ENCODE measurements around the gene LDAF1.

LDAF1 gene

DNA sequence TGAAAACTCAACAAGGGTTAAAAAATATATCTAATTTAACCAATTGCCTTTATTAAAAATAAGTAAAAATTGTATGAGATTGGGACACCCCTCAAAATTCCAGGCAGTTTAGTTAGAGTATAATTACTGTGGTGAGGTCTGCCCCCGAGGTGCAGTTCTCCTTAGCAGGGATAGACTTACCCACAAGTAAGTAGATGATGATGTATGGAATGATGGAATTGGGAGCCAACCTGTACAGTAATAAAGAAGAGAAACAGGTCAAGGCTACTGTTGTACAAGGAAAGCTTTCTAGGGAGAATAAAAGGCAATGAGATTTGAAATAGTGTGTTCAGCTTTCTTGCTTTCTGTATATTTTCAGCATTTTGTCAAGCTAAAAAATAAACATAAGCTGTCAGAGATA lies 1.8 kb downstream of the LDAF1 start:
- CTCF ChIA-PET = interaction anchor here (0.9 kb wide), 1 partner anchor 9 kb away, joined by 3 read pairs; no protein-coding TSS in a partner anchor
- Histone ChIP-seq H3K27me3 (replicated peaks in 2 of 5; ENCODE audit: control insufficient read depth in 4 of 5, insufficient read depth in 5 of 5, low read length in 4 of 5) (no peaks in the 10 kb centered on the region), H3K9me3 (ENCODE audit: control extremely low read depth in 1 of 5, control insufficient read depth in 4 of 5, insufficient read depth in 2 of 5, low read depth in 1 of 5, low read length in 4 of 5) (no peaks in the 10 kb centered on the region), H3K36me3 (ENCODE audit: control insufficient read depth in 4 of 4, insufficient read depth in 4 of 4, low read length in 3 of 4) (peaks cover 4 to 33% (median 24%) of the 10 kb centered on the region in 4 experiments), H3K4me3 (ENCODE audit: control insufficient read depth in 1 of 7, extremely low read depth in 1 of 7, insufficient read depth in 4 of 7, low read depth in 2 of 7, low read length in 6 of 7) (no peak overlapping the region), H3K4me1 (ENCODE audit: control extremely low read depth in 1 of 4, control insufficient read depth in 4 of 4, insufficient read depth in 4 of 4, low read length in 3 of 4) (peaks cover 4 to 21% (median 18%) of the 10 kb centered on the region in 4 experiments), H3K27ac (ENCODE audit: insufficient read depth in 1 of 2, low read depth in 1 of 2, low read length in 2 of 2, poor library complexity in 1 of 2, severe bottlenecking in 2 of 2) (no peak overlapping the region)
- POLR2A ChIA-PET = no interaction called here
- no peak for DNase-seq
- 58% methylated on average over 1 of the region's 1 CpG for WGBS (ENCODE audit: insufficient coverage)

DNA sequence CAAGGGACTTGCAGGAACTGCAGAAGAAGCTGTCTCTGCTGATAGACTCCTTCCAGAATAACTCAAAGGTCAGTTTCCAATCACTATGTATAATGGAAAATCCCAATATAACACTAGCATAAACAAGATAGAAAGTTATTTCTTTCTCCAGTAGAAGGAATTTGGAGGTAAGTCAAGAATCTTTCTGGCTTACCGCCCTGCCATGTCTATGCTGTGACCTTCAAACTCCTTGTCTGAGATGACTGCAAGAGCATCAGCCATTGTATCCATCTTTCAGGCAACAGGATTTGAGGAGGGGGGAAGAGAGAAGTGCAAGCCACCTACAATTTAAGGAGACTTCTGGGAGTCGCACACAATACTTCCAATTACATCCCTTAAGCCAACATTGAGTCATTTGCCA lies 2.7 kb downstream of the LDAF1 start:
- 100% methylated on average over 1 of the region's 2 CpGs for WGBS (ENCODE audit: insufficient coverage)
- CTCF ChIA-PET = no interaction called here
- Histone ChIP-seq H3K9me3 (ENCODE audit: control extremely low read depth in 1 of 5, control insufficient read depth in 4 of 5, insufficient read depth in 2 of 5, low read depth in 1 of 5, low read length in 4 of 5) (no peaks in the 10 kb centered on the region), H3K27me3 (replicated peaks in 2 of 5; ENCODE audit: control insufficient read depth in 4 of 5, insufficient read depth in 5 of 5, low read length in 4 of 5) (no peaks in the 10 kb centered on the region), H3K4me3 (ENCODE audit: control insufficient read depth in 1 of 7, extremely low read depth in 1 of 7, insufficient read depth in 4 of 7, low read depth in 2 of 7, low read length in 6 of 7) (no peak overlapping the region), H3K36me3 (ENCODE audit: control insufficient read depth in 4 of 4, insufficient read depth in 4 of 4, low read length in 3 of 4) (peaks cover 6 to 36% (median 25%) of the 10 kb centered on the region in 4 experiments), H3K4me1 (ENCODE audit: control extremely low read depth in 1 of 4, control insufficient read depth in 4 of 4, insufficient read depth in 4 of 4, low read length in 3 of 4) (peaks cover 4 to 21% (median 18%) of the 10 kb centered on the region in 4 experiments), H3K27ac (ENCODE audit: insufficient read depth in 1 of 2, low read depth in 1 of 2, low read length in 2 of 2, poor library complexity in 1 of 2, severe bottlenecking in 2 of 2) (no peak overlapping the region)
- DNase-seq = no peak
- POLR2A ChIA-PET = no interaction called here

DNA sequence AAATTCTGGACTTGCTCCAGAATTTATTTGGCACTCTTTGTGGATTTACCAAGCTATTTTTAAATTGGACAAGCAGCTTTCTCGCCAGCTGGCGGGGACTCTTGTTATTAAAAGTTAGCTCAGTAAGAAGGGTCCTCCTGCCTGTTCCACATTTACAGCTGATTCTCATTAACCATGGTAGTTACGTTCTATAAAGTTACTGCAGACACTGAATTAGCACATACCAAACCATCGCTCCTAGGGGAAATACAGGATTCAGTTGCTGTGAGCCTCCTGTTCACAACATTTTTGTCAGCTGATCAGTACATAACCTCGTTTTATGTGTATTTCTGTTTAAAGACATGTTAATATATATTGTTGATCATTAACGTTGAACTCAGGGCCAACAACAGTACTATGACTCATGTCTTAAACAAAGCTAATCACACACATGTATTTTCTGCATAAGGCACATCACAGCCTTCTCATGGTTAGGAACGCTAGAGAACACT lies 4.2 kb downstream of the LDAF1 start:
- no peak for DNase-seq
- 95% methylated on average over 5 of the region's 7 CpGs for WGBS (ENCODE audit: insufficient coverage)
- H3K27me3 ChIP-seq (replicated peaks in 2 of 5; ENCODE audit: control insufficient read depth in 4 of 5, insufficient read depth in 5 of 5, low read length in 4 of 5) = no peaks in the 10 kb centered on the region
- peaks cover 12 to 47% (median 32%) of the 10 kb centered on the region in 4 experiments for H3K36me3 ChIP-seq (ENCODE audit: control insufficient read depth in 4 of 4, insufficient read depth in 4 of 4, low read length in 3 of 4)
- no peak overlapping the region for H3K4me3 ChIP-seq (ENCODE audit: control insufficient read depth in 1 of 7, extremely low read depth in 1 of 7, insufficient read depth in 4 of 7, low read depth in 2 of 7, low read length in 6 of 7)
- ChIA-PET POLR2A (no interaction called here), CTCF (interaction anchor here (1.3 kb wide), 1 partner anchor 119 kb away, joined by 3 read pairs; no protein-coding TSS in a partner anchor)
- no peak overlapping the region for H3K27ac ChIP-seq (ENCODE audit: insufficient read depth in 1 of 2, low read depth in 1 of 2, low read length in 2 of 2, poor library complexity in 1 of 2, severe bottlenecking in 2 of 2)
- peaks cover 4 to 21% (median 17%) of the 10 kb centered on the region in 4 experiments for H3K4me1 ChIP-seq (ENCODE audit: control extremely low read depth in 1 of 4, control insufficient read depth in 4 of 4, insufficient read depth in 4 of 4, low read length in 3 of 4)
- H3K9me3 ChIP-seq (ENCODE audit: control extremely low read depth in 1 of 5, control insufficient read depth in 4 of 5, insufficient read depth in 2 of 5, low read depth in 1 of 5, low read length in 4 of 5) = no peaks in the 10 kb centered on the region

DNA sequence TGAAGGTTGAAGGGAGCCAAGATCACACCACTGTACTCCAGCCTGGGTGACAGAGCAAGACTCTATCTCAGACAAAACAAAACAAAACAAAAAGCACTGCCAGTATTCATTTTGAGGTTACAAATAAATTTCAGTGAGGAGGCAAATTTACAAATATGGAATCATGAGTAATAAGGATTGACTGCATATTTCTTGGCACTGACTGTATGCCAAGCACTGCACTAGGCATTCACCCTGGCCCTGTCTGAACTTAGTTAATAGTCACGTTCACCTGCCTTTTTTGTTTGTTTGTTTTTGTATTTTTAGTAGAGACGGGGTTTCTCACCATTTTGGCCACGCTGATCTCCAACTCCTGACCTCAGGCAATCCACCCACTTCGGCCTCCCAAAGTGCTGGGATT lies 5.1 kb downstream of the LDAF1 start:
- CTCF ChIA-PET = no interaction called here
- Histone ChIP-seq H3K4me3 (ENCODE audit: control insufficient read depth in 1 of 7, extremely low read depth in 1 of 7, insufficient read depth in 4 of 7, low read depth in 2 of 7, low read length in 6 of 7) (no peak overlapping the region), H3K27ac (ENCODE audit: insufficient read depth in 1 of 2, low read depth in 1 of 2, low read length in 2 of 2, poor library complexity in 1 of 2, severe bottlenecking in 2 of 2) (no peak overlapping the region), H3K36me3 (ENCODE audit: control insufficient read depth in 4 of 4, insufficient read depth in 4 of 4, low read length in 3 of 4) (peaks cover 12 to 47% (median 32%) of the 10 kb centered on the region in 4 experiments), H3K4me1 (ENCODE audit: control extremely low read depth in 1 of 4, control insufficient read depth in 4 of 4, insufficient read depth in 4 of 4, low read length in 3 of 4) (peaks cover 0 to 14% (median 11%) of the 10 kb centered on the region in 4 experiments), H3K27me3 (replicated peaks in 2 of 5; ENCODE audit: control insufficient read depth in 4 of 5, insufficient read depth in 5 of 5, low read length in 4 of 5) (no peaks in the 10 kb centered on the region), H3K9me3 (ENCODE audit: control extremely low read depth in 1 of 5, control insufficient read depth in 4 of 5, insufficient read depth in 2 of 5, low read depth in 1 of 5, low read length in 4 of 5) (no peaks in the 10 kb centered on the region)
- POLR2A ChIA-PET = no interaction called here
- DNase-seq = no peak
- 86% methylated on average over 2 of the region's 4 CpGs for WGBS (ENCODE audit: insufficient coverage)

DNA sequence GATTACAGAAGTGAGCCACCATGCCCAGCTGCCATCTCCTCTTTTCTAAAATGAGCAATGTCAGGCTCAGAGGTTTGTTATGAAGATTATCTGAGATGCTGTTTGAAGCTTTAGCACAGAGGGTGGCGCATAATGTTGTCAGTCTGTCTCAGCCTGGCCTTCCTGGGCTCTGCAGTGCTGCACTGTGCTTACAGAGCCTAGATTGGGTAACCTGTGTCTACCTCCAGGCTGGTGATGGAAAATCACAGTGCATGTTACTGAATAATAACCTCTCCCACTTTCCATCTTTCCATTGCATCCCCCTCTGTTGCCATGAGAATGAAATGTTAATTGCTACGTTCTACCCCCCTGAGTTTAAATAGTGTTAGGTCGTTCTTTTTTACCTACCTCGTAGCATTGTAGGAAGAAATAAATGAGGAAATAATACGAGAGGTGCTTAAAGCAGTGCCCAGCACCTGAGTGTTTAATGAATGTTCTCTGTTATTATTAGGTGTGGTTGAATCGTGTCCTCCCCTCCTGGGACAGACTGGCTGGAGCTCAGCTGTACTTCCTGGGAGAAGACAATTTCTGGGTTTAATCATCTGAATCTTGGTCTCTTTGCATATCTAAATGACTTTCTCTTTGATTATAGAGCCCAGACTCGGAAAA lies 6.2 kb downstream of the LDAF1 start:
- H3K27ac ChIP-seq (ENCODE audit: insufficient read depth in 1 of 2, low read depth in 1 of 2, low read length in 2 of 2, poor library complexity in 1 of 2, severe bottlenecking in 2 of 2) = no peak overlapping the region
- peaks cover 0 to 4% (median 4%) of the 10 kb centered on the region in 4 experiments for H3K4me1 ChIP-seq (ENCODE audit: control extremely low read depth in 1 of 4, control insufficient read depth in 4 of 4, insufficient read depth in 4 of 4, low read length in 3 of 4)
- CTCF ChIA-PET = no interaction called here
- H3K27me3 ChIP-seq (replicated peaks in 2 of 5; ENCODE audit: control insufficient read depth in 4 of 5, insufficient read depth in 5 of 5, low read length in 4 of 5) = no peaks in the 10 kb centered on the region
- H3K4me3 ChIP-seq (ENCODE audit: control insufficient read depth in 1 of 7, extremely low read depth in 1 of 7, insufficient read depth in 4 of 7, low read depth in 2 of 7, low read length in 6 of 7) = no peak overlapping the region
- no peak for DNase-seq
- WGBS (ENCODE audit: insufficient coverage) = 96% methylated on average over 7 of the region's 7 CpGs
- H3K9me3 ChIP-seq (ENCODE audit: control extremely low read depth in 1 of 5, control insufficient read depth in 4 of 5, insufficient read depth in 2 of 5, low read depth in 1 of 5, low read length in 4 of 5) = no peaks in the 10 kb centered on the region
- POLR2A ChIA-PET = no interaction called here
- peaks cover 12 to 49% (median 32%) of the 10 kb centered on the region in 4 experiments for H3K36me3 ChIP-seq (ENCODE audit: control insufficient read depth in 4 of 4, insufficient read depth in 4 of 4, low read length in 3 of 4)

DNA sequence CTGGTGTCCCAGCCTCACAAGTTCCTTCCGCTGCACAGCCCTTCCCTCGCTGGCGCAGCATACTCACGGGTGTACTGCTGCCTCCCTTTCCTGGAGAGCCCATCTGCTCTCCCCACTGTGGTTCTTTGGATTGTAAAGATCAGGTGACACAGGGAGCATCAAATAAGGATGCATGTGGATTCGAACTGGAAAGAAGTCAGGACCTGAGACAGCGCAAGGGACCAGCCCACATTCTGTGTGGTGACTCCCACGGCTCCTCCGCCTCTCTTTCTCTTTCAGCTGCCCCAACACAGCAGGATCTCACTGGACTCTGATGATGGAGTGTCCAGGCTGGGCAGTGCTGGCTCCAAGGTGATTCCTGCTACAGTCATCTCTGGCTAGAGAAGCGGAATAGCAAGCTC lies 8.1 kb downstream of the LDAF1 start:
- Histone ChIP-seq H3K4me3 (ENCODE audit: control insufficient read depth in 1 of 7, extremely low read depth in 1 of 7, insufficient read depth in 4 of 7, low read depth in 2 of 7, low read length in 6 of 7) (no peak overlapping the region), H3K27me3 (replicated peaks in 2 of 5; ENCODE audit: control insufficient read depth in 4 of 5, insufficient read depth in 5 of 5, low read length in 4 of 5) (no peaks in the 10 kb centered on the region), H3K9me3 (ENCODE audit: control extremely low read depth in 1 of 5, control insufficient read depth in 4 of 5, insufficient read depth in 2 of 5, low read depth in 1 of 5, low read length in 4 of 5) (no peaks in the 10 kb centered on the region), H3K4me1 (ENCODE audit: control extremely low read depth in 1 of 4, control insufficient read depth in 4 of 4, insufficient read depth in 4 of 4, low read length in 3 of 4) (no peaks in the 10 kb centered on the region), H3K27ac (ENCODE audit: insufficient read depth in 1 of 2, low read depth in 1 of 2, low read length in 2 of 2, poor library complexity in 1 of 2, severe bottlenecking in 2 of 2) (no peak overlapping the region), H3K36me3 (ENCODE audit: control insufficient read depth in 4 of 4, insufficient read depth in 4 of 4, low read length in 3 of 4) (peaks cover 15 to 58% (median 39%) of the 10 kb centered on the region in 4 experiments)
- WGBS (ENCODE audit: insufficient coverage) = 100% methylated on average over 9 of the region's 9 CpGs
- DNase-seq = no peak
- CTCF ChIA-PET = interaction anchor here (1.4 kb wide), 1 partner anchor 8 kb away, joined by 3 read pairs; no protein-coding TSS in a partner anchor
- POLR2A ChIA-PET = no interaction called here

DNA sequence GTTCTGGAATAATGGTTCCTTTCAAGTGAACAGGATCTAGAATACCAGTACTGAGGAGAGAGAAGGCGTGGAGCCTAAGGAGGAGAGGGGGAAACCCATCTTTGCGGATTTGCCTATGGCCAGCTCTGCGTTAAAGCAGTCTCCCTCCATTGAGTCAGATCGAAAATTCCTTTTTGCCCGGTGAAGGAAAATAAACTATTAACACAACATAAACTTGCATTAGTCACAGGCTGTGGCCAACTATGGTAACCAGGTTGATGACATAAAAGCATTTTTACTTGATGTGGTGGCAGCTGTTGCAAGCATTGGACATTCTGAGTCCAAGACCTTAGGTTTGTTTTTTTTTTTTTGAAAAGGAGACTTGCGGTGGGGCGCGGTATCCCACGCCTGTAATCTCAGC lies 8.9 kb downstream of the LDAF1 start:
- ChIA-PET CTCF (no interaction called here), POLR2A (no interaction called here)
- Histone ChIP-seq H3K27ac (ENCODE audit: insufficient read depth in 1 of 2, low read depth in 1 of 2, low read length in 2 of 2, poor library complexity in 1 of 2, severe bottlenecking in 2 of 2) (no peak overlapping the region), H3K9me3 (ENCODE audit: control extremely low read depth in 1 of 5, control insufficient read depth in 4 of 5, insufficient read depth in 2 of 5, low read depth in 1 of 5, low read length in 4 of 5) (no peaks in the 10 kb centered on the region), H3K36me3 (ENCODE audit: control insufficient read depth in 4 of 4, insufficient read depth in 4 of 4, low read length in 3 of 4) (peaks cover 15 to 61% (median 41%) of the 10 kb centered on the region in 4 experiments), H3K27me3 (replicated peaks in 2 of 5; ENCODE audit: control insufficient read depth in 4 of 5, insufficient read depth in 5 of 5, low read length in 4 of 5) (no peaks in the 10 kb centered on the region), H3K4me3 (ENCODE audit: control insufficient read depth in 1 of 7, extremely low read depth in 1 of 7, insufficient read depth in 4 of 7, low read depth in 2 of 7, low read length in 6 of 7) (no peak overlapping the region), H3K4me1 (ENCODE audit: control extremely low read depth in 1 of 4, control insufficient read depth in 4 of 4, insufficient read depth in 4 of 4, low read length in 3 of 4) (no peaks in the 10 kb centered on the region)
- WGBS (ENCODE audit: insufficient coverage) = no CpG with 5 or more reads among the region's 9 CpGs
- DNase-seq = peak in 1 of 3 donors; percentile 12
